GM23338 (cell line): Measurements from ENCODE around the gene SFI1.

Source experiments
- CREB1 ChIP-seq: fragments of 250-450 bp; sonication (Bioruptor Pico); IDR thresholded peaks from 2 replicates; pipeline ENCODE4 v1.5.0; 2020; ENCODE audit warnings: low read depth, mild to moderate bottlenecking, moderate library complexity
- CTCF ChIP-seq, 2 experiments: fragments of 200-600 bp in 1 of 2; sonication (generic) in 1 of 2; conservative IDR thresholded peaks; 2 replicates each; pipeline versions ENCODE4 v1.5.1 to v1.6.1; 2016 to 2017; ENCODE audit warnings: antibody characterized with exemption in 2 of 2, low read depth in 2 of 2, mild to moderate bottlenecking in 2 of 2, moderate library complexity in 1 of 2
- EZH2 ChIP-seq: fragments of 200-600 bp; sonication (generic); IDR thresholded peaks from one replicate; pipeline ENCODE4 v1.8.0; 2017; ENCODE audit warnings: antibody characterized with exemption, mild to moderate bottlenecking, low read depth; ENCODE audit not compliant: unreplicated experiment
- EZH2phosphoT487 ChIP-seq: fragments of 200-600 bp; sonication (generic); IDR thresholded peaks from one replicate; pipeline ENCODE4 v1.8.1; 2018; ENCODE audit warnings: antibody characterized with exemption; ENCODE audit not compliant: unreplicated experiment
- POLR2AphosphoS5 ChIP-seq: IDR thresholded peaks from 2 replicates; pipeline ENCODE4 v1.6.1; 2016; ENCODE audit warnings: antibody characterized with exemption, low read depth
- TF ChIP-seq, protein P1 (sequence below): IDR thresholded peaks from one replicate; pipeline ENCODE4 v1.6.1; 2018; ENCODE audit warnings: antibody characterized with exemption; ENCODE audit not compliant: unreplicated experiment

- no peak for TF ChIP-seq POLR2AphosphoS5
- TF ChIP-seq CTCF (conservative IDR thresholded peaks at IDR 0.05; ENCODE audit: low read depth in 2 of 2), result no peak
- TF ChIP-seq EZH2phosphoT487, result no peak
- TF ChIP-seq CREB1 (CRISPR knock-in tag), result no peak
- no peak for TF ChIP-seq EZH2
- TF ChIP-seq, protein P1, sequence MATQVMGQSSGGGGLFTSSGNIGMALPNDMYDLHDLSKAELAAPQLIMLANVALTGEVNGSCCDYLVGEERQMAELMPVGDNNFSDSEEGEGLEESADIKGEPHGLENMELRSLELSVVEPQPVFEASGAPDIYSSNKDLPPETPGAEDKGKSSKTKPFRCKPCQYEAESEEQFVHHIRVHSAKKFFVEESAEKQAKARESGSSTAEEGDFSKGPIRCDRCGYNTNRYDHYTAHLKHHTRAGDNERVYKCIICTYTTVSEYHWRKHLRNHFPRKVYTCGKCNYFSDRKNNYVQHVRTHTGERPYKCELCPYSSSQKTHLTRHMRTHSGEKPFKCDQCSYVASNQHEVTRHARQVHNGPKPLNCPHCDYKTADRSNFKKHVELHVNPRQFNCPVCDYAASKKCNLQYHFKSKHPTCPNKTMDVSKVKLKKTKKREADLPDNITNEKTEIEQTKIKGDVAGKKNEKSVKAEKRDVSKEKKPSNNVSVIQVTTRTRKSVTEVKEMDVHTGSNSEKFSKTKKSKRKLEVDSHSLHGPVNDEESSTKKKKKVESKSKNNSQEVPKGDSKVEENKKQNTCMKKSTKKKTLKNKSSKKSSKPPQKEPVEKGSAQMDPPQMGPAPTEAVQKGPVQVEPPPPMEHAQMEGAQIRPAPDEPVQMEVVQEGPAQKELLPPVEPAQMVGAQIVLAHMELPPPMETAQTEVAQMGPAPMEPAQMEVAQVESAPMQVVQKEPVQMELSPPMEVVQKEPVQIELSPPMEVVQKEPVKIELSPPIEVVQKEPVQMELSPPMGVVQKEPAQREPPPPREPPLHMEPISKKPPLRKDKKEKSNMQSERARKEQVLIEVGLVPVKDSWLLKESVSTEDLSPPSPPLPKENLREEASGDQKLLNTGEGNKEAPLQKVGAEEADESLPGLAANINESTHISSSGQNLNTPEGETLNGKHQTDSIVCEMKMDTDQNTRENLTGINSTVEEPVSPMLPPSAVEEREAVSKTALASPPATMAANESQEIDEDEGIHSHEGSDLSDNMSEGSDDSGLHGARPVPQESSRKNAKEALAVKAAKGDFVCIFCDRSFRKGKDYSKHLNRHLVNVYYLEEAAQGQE, result no peak
Observed at GRCh38 chr22:31475800-31476199, 20.5 kb upstream of the SFI1 start.
